ENCODE results near the gene TMCC1. TPM values are rescaled to one million over a fixed set of nuclear protein-coding genes. Genes with fewer than 3 reads are reported as not detected.

Gene TMCC1
- total RNA-seq, 4 donors from 2014 or later: 23.2 to 78.7 (median 54.1) TPM

GRCh38 chr3:129602730-129603560 lies 290.6 kb downstream of the TMCC1 start:
- peak overlapping the region; percentile 86 to 97 for H3K27ac ChIP-seq
- TF ChIP-seq POLR2A (IDR thresholded peaks at IDR 0.05): peak; percentile 34 to 35
- peak in 1 of 4 experiments; percentile 6 for TF ChIP-seq CTCF (IDR thresholded peaks at IDR 0.05)
- H3K27me3 ChIP-seq: no peaks in the 10 kb centered on the region
- no peaks in the 10 kb centered on the region for H3K36me3 ChIP-seq
- peak overlapping the region in 1 of 2 donors; percentile 57 for H3K4me3 ChIP-seq
- DNase-seq: peak; percentile 90 to 92
- H3K4me1 ChIP-seq: peaks cover 6 to 22% of the 10 kb centered on the region in 2 donors
- intact Hi-C loops (cut with DNase I; ENCODE audit: low total_unique reads): no loop called here
- H3K9me3 ChIP-seq: no peaks in the 10 kb centered on the region

GRCh38 chr3:129602309-129602708 lies 291.2 kb downstream of the TMCC1 start:
- no peaks in the 10 kb centered on the region for H3K27me3 ChIP-seq
- TF ChIP-seq POLR2A (IDR thresholded peaks at IDR 0.05) (no peak), CTCF (IDR thresholded peaks at IDR 0.05) (no peak)
- intact Hi-C loops (cut with DNase I; ENCODE audit: low total_unique reads): no loop called here
- H3K36me3 ChIP-seq: no peaks in the 10 kb centered on the region
- H3K4me1 ChIP-seq: peaks cover 12 to 23% of the 10 kb centered on the region in 2 donors
- H3K9me3 ChIP-seq: no peaks in the 10 kb centered on the region
- H3K27ac ChIP-seq: peak overlapping the region; percentile 86 to 97
- no peak for DNase-seq
- H3K4me3 ChIP-seq: no peak overlapping the region

GRCh38 chr3:129601713-129602112 lies 291.8 kb downstream of the TMCC1 start:
- TF ChIP-seq POLR2A (IDR thresholded peaks at IDR 0.05) (no peak), CTCF (IDR thresholded peaks at IDR 0.05) (no peak)
- intact Hi-C loops (cut with DNase I; ENCODE audit: low total_unique reads): no loop called here
- Histone ChIP-seq H3K4me1 (peaks cover 17 to 29% of the 10 kb centered on the region in 2 donors), H3K36me3 (no peaks in the 10 kb centered on the region), H3K27me3 (no peaks in the 10 kb centered on the region), H3K9me3 (no peaks in the 10 kb centered on the region), H3K4me3 (no peak overlapping the region), H3K27ac (peak overlapping the region; percentile 86 to 97)
- DNase-seq: no peak

- Histone ChIP-seq H3K27me3 (no peaks in the 10 kb centered on the region), H3K4me1 (peaks cover 17 to 35% of the 10 kb centered on the region in 2 donors), H3K27ac (peak overlapping the region; percentile 84 to 97), H3K36me3 (no peaks in the 10 kb centered on the region), H3K4me3 (no peak overlapping the region), H3K9me3 (no peaks in the 10 kb centered on the region)
- intact Hi-C loops (cut with DNase I; ENCODE audit: low total_unique reads): no loop called here
- DNase-seq: no peak
- TF ChIP-seq POLR2A (IDR thresholded peaks at IDR 0.05): no peak
- TF ChIP-seq CTCF (IDR thresholded peaks at IDR 0.05): no peak
Observed at GRCh38 chr3:129600348-129600747, 293.2 kb downstream of the TMCC1 start.

GRCh38 chr3:129599607-129600006 lies 293.9 kb downstream of the TMCC1 start:
- H3K4me3 ChIP-seq: no peak overlapping the region
- intact Hi-C loops (cut with DNase I; ENCODE audit: low total_unique reads): no loop called here
- peak in 1 of 2 donors; percentile 65 for DNase-seq

More at GRCh38 chr3:129599607-129600006, 293.9 kb downstream of the TMCC1 start:
- Histone ChIP-seq H3K4me1 (peaks cover 17 to 42% of the 10 kb centered on the region in 2 donors), H3K36me3 (no peaks in the 10 kb centered on the region), H3K27ac (peak overlapping the region; percentile 84 to 97), H3K9me3 (no peaks in the 10 kb centered on the region), H3K27me3 (no peaks in the 10 kb centered on the region)
- no peak for TF ChIP-seq POLR2A (IDR thresholded peaks at IDR 0.05)
- no peak for TF ChIP-seq CTCF (IDR thresholded peaks at IDR 0.05)
